ENCODE results near the gene PTPRH. TPM values are rescaled to one million over a fixed set of nuclear protein-coding genes. Genes with fewer than 3 reads are reported as not detected.

PTPRH gene
- total and polyA plus RNA-seq, 9 of the 15 experiments (the other 6 are each of a cell fraction or from before 2014, with no cell fraction given): 0.87 to 34.3 (median 22.7) TPM

DNA sequence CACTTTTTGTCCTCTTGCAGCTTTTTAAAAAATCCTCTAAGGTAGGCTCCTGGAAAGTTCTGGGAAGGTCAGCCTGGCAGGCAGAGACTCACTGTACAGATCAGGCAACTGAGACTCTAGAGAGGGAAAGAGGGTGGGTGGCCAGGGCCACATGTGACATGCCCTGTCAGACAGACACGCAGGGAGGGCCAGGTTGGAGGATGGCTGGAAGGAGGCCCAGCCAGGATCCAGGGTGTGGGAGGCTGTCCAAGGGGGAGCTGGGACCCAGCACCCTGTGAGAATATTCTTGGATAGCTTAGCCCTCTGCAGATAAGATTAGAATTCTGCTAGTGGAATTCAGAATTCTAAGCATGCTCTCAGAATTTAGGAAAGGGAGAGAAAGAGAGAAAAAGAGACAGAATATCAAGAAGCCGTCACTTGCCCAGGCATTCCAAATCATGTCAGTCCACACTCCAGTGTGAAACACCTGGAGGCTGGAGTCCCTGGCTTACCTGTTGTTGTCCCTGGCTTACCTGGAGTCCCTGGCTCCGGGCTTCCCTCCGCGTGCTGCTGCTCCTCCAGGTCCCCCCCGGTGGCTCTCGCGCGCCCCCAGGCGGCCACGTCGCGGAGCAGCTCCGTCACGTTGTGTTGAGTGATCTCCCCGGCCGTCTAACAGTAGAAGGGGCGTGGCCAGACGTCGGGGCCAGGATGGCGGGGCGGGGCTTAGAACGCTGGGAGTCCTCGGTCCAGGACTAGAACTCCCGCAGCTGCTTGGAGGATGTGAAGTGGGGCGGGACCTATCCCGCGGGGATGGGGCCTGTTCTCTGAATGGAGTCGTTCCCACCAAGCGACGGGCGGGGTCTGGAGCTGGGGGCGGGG is 48.9 kb downstream of the PTPRH start (continued):
- TF ChIP-seq, protein P1, sequence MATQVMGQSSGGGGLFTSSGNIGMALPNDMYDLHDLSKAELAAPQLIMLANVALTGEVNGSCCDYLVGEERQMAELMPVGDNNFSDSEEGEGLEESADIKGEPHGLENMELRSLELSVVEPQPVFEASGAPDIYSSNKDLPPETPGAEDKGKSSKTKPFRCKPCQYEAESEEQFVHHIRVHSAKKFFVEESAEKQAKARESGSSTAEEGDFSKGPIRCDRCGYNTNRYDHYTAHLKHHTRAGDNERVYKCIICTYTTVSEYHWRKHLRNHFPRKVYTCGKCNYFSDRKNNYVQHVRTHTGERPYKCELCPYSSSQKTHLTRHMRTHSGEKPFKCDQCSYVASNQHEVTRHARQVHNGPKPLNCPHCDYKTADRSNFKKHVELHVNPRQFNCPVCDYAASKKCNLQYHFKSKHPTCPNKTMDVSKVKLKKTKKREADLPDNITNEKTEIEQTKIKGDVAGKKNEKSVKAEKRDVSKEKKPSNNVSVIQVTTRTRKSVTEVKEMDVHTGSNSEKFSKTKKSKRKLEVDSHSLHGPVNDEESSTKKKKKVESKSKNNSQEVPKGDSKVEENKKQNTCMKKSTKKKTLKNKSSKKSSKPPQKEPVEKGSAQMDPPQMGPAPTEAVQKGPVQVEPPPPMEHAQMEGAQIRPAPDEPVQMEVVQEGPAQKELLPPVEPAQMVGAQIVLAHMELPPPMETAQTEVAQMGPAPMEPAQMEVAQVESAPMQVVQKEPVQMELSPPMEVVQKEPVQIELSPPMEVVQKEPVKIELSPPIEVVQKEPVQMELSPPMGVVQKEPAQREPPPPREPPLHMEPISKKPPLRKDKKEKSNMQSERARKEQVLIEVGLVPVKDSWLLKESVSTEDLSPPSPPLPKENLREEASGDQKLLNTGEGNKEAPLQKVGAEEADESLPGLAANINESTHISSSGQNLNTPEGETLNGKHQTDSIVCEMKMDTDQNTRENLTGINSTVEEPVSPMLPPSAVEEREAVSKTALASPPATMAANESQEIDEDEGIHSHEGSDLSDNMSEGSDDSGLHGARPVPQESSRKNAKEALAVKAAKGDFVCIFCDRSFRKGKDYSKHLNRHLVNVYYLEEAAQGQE (IDR thresholded peaks at IDR 0.05; ENCODE audit: borderline replicate concordance): peak; percentile 92
- TF ChIP-seq, protein P1 (CRISPR knock-in tag; IDR thresholded peaks at IDR 0.05; ENCODE audit: low read depth): 0 out of 2 replicates have a peak, but pooled peaks have one; percentile 28
- TF ChIP-seq PHF21A (IDR thresholded peaks at IDR 0.05; ENCODE audit: borderline replicate concordance, low read depth) (0 out of 2 replicates have a peak, but pooled peaks have one; percentile 64), PML (IDR thresholded peaks at IDR 0.05; ENCODE audit: low read length) (peak; percentile 47; the same call in 1 of the 2 replicates), TOE1 (IDR thresholded peaks at IDR 0.05; ENCODE audit: borderline replicate concordance) (peak; percentile 75), TOE1 (CRISPR knock-in tag; IDR thresholded peaks at IDR 0.05; ENCODE audit: borderline replicate concordance, low read depth) (no peak), RBM15 (IDR thresholded peaks at IDR 0.05; ENCODE audit: insufficient read depth, low read length) (no peak), POLR2AphosphoS2 (IDR thresholded peaks at IDR 0.05; ENCODE audit: low read length) (no peak), TRIM24 (IDR thresholded peaks at IDR 0.05) (peak in 1 of 2 experiments; percentile 67; a peak in 1 of 4 replicates), FOXM1 (IDR thresholded peaks at IDR 0.05; ENCODE audit: low read depth) (no peak), FOXM1 (CRISPR knock-in tag; IDR thresholded peaks at IDR 0.05; ENCODE audit: low read depth) (no peak), KLF16 (IDR thresholded peaks at IDR 0.05) (peak; percentile 34; the same call in 1 of the 2 replicates), ZFP1 (CRISPR knock-in tag; IDR thresholded peaks at IDR 0.05) (no peak), SMAD4 (CRISPR knock-in tag; conservative IDR thresholded peaks at IDR 0.05) (peak; percentile 83), SRSF7 (optimal IDR thresholded peaks at IDR 0.05; ENCODE audit: low read depth, low read length) (no peak)
- TF ChIP-seq, protein P2, sequence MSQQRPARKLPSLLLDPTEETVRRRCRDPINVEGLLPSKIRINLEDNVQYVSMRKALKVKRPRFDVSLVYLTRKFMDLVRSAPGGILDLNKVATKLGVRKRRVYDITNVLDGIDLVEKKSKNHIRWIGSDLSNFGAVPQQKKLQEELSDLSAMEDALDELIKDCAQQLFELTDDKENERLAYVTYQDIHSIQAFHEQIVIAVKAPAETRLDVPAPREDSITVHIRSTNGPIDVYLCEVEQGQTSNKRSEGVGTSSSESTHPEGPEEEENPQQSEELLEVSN (IDR thresholded peaks at IDR 0.05; ENCODE audit: borderline replicate concordance in 1 of 2, extremely low read depth in 1 of 2, insufficient read depth in 1 of 2, insufficient read length in 1 of 2, low read depth in 1 of 2, low read length in 1 of 2, poor library complexity in 1 of 2, severe bottlenecking in 1 of 2): peak; percentile 66 to 76
- TF ChIP-seq, protein P3, sequence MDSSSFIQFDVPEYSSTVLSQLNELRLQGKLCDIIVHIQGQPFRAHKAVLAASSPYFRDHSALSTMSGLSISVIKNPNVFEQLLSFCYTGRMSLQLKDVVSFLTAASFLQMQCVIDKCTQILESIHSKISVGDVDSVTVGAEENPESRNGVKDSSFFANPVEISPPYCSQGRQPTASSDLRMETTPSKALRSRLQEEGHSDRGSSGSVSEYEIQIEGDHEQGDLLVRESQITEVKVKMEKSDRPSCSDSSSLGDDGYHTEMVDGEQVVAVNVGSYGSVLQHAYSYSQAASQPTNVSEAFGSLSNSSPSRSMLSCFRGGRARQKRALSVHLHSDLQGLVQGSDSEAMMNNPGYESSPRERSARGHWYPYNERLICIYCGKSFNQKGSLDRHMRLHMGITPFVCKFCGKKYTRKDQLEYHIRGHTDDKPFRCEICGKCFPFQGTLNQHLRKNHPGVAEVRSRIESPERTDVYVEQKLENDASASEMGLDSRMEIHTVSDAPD (CRISPR knock-in tag; IDR thresholded peaks at IDR 0.05): no peak

Measured in K562 (cell line).